ENCODE measurements around the gene SEMA5B.

DNA sequence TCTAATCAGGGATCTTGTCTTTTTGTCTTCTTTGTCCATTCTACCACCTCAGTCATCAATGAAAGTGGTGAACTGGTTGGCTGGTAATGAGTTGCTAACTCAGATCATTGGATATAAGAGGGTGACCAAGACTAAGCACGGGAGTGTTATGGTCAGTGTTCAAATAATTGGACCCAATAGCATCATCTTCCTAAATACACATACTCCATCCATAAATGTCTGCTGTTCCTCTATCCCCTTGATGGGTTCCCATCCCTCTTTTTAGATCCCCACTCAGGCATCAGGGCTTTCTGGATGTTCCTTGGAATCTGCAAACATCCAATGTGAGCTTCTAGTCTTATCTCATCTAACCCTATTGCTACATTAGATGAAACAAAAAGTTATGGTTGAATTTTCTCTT, 3.5 kb downstream of the SEMA5B start:
- TF ChIP-seq, protein P1, sequence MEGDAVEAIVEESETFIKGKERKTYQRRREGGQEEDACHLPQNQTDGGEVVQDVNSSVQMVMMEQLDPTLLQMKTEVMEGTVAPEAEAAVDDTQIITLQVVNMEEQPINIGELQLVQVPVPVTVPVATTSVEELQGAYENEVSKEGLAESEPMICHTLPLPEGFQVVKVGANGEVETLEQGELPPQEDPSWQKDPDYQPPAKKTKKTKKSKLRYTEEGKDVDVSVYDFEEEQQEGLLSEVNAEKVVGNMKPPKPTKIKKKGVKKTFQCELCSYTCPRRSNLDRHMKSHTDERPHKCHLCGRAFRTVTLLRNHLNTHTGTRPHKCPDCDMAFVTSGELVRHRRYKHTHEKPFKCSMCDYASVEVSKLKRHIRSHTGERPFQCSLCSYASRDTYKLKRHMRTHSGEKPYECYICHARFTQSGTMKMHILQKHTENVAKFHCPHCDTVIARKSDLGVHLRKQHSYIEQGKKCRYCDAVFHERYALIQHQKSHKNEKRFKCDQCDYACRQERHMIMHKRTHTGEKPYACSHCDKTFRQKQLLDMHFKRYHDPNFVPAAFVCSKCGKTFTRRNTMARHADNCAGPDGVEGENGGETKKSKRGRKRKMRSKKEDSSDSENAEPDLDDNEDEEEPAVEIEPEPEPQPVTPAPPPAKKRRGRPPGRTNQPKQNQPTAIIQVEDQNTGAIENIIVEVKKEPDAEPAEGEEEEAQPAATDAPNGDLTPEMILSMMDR (IDR thresholded peaks at IDR 0.05), result no peak
- TF ChIP-seq POLR2AphosphoS5 (IDR thresholded peaks at IDR 0.05; ENCODE audit: low read depth, low read length) (no peak), EZH2phosphoT487 (IDR thresholded peaks at IDR 0.05; ENCODE audit: borderline replicate concordance, low read depth) (no peak)
- TF ChIP-seq, protein P2, sequence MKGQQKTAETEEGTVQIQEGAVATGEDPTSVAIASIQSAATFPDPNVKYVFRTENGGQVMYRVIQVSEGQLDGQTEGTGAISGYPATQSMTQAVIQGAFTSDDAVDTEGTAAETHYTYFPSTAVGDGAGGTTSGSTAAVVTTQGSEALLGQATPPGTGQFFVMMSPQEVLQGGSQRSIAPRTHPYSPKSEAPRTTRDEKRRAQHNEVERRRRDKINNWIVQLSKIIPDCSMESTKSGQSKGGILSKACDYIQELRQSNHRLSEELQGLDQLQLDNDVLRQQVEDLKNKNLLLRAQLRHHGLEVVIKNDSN (IDR thresholded peaks at IDR 0.05; ENCODE audit: borderline replicate concordance, low read depth), result no peak
- TF ChIP-seq, protein P3, sequence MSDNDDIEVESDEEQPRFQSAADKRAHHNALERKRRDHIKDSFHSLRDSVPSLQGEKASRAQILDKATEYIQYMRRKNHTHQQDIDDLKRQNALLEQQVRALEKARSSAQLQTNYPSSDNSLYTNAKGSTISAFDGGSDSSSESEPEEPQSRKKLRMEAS (IDR thresholded peaks at IDR 0.05; ENCODE audit: low read depth), result no peak
